Lower leg skin (tissue), 3 donors: Measurements from ENCODE around the gene BEX4.

Experiments
- POLR2A ChIP-seq, 2 donors: fragments of 450-650 bp; IDR thresholded peaks; one replicate each; pipeline ENCODE4 v1.6.1; 2016 to 2017; ENCODE audit warnings: antibody characterized with exemption in 2 of 2, mild to moderate bottlenecking in 1 of 2, moderate library complexity in 1 of 2
- TF ChIP-seq, protein P1 (sequence below), 3 donors: fragments of 450-650 bp; IDR thresholded peaks; one replicate each; pipeline ENCODE4 v1.5.1; 2016; ENCODE audit warnings: antibody characterized with exemption in 3 of 3, mild to moderate bottlenecking in 3 of 3, moderate library complexity in 2 of 3

DNA sequence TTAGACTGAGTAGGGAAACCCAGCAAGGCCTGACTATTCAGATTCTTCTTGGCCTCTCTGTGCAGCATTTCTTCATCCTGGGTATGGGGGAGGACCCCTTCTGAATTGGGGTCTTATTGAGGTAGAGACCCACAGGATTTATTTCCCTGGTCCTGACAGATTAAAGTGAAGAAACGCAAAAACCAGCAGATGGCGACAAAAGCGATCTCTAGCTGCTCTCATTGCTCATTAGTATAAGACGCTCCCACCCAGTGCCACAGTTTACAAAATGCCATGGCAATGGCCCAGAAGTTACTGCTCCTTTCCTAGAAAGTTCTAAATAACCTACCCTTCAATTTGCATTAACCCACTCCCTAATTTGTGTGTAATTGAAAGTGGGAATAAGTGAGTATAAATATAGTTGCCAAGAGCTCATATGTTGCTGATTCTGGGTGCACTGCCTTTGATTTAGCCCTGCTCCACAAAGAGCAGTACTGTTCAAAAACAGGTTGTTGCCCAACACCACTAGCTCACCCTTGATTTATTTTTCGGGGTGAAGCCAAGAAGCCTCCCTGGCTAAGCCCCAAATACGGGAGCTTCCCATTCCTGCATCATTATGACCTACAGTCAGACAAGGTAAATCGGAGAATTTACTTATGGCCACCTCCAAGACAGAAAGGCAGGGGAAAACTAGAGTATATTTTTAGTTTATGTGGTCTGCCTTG is 3.7 kb upstream of the BEX4 start:
- TF ChIP-seq, protein P1, sequence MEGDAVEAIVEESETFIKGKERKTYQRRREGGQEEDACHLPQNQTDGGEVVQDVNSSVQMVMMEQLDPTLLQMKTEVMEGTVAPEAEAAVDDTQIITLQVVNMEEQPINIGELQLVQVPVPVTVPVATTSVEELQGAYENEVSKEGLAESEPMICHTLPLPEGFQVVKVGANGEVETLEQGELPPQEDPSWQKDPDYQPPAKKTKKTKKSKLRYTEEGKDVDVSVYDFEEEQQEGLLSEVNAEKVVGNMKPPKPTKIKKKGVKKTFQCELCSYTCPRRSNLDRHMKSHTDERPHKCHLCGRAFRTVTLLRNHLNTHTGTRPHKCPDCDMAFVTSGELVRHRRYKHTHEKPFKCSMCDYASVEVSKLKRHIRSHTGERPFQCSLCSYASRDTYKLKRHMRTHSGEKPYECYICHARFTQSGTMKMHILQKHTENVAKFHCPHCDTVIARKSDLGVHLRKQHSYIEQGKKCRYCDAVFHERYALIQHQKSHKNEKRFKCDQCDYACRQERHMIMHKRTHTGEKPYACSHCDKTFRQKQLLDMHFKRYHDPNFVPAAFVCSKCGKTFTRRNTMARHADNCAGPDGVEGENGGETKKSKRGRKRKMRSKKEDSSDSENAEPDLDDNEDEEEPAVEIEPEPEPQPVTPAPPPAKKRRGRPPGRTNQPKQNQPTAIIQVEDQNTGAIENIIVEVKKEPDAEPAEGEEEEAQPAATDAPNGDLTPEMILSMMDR (IDR thresholded peaks at IDR 0.05) = no peak
- no peak for TF ChIP-seq POLR2A (IDR thresholded peaks at IDR 0.05)
